ENCODE results near the gene NT5DC3.

The NT5DC3 gene

DNA sequence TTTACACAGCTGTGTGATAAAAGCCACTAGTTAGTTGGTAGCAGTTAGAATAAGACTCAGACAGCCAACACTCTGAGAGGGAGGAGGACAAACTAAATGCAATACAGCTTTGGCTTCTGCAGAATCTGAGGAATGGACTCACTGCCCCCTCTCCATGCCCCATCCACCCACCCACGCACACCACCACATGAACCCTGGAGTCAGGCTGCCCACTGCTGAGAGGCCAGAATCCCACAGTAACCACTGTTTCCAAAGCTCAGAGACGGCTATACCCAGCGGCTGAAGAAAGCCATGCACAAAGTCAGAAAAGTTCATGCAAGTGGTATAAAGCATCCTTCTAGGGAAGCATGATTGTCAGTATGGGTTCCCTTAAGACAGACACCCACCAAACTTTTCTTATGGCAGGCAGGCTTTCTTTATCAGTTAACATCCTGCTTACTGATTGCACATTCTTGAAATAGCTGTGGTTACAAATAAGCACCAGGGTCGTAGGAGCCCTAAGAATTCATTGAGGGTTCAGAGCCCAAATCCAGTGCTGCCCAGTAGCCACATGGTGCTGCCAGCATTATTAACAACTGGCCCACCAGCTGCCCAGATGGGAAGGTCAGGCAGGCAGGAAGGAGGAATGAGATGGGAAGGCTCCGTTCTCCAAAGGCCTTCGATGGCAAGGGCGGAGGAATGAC, 61.5 kb downstream of the NT5DC3 start:
- no peaks in the 10 kb centered on the region for H3K9me3 ChIP-seq (ENCODE audit: control extremely low read depth in 1 of 5, control insufficient read depth in 4 of 5, insufficient read depth in 2 of 5, low read depth in 1 of 5, low read length in 4 of 5)
- CTCF ChIA-PET, result interaction anchor here (0.6 to 1.1 kb wide), 2 partner anchors 8 to 20 kb away, joined by 3 to 8 read pairs; no protein-coding TSS in a partner anchor
- DNase-seq, result no peak
- peaks cover 0 to 33% (median 10%) of the 10 kb centered on the region in 4 experiments for H3K36me3 ChIP-seq (ENCODE audit: control insufficient read depth in 4 of 4, insufficient read depth in 4 of 4, low read length in 3 of 4)
- H3K27ac ChIP-seq (ENCODE audit: insufficient read depth in 1 of 2, low read depth in 1 of 2, low read length in 2 of 2, poor library complexity in 1 of 2, severe bottlenecking in 2 of 2), result no peak overlapping the region
- no peaks in the 10 kb centered on the region for H3K4me1 ChIP-seq (ENCODE audit: control extremely low read depth in 1 of 4, control insufficient read depth in 4 of 4, insufficient read depth in 4 of 4, low read length in 3 of 4)
- POLR2A ChIA-PET, result no interaction called here
- H3K27me3 ChIP-seq (replicated peaks in 2 of 5; ENCODE audit: control insufficient read depth in 4 of 5, insufficient read depth in 5 of 5, low read length in 4 of 5), result no peaks in the 10 kb centered on the region
- whole genome bisulfite sequencing (ENCODE audit: insufficient coverage), result 93% methylated on average over 5 of the region's 7 CpGs
- no peak overlapping the region for H3K4me3 ChIP-seq (ENCODE audit: control insufficient read depth in 1 of 7, extremely low read depth in 1 of 7, insufficient read depth in 4 of 7, low read depth in 2 of 7, low read length in 6 of 7)

DNA sequence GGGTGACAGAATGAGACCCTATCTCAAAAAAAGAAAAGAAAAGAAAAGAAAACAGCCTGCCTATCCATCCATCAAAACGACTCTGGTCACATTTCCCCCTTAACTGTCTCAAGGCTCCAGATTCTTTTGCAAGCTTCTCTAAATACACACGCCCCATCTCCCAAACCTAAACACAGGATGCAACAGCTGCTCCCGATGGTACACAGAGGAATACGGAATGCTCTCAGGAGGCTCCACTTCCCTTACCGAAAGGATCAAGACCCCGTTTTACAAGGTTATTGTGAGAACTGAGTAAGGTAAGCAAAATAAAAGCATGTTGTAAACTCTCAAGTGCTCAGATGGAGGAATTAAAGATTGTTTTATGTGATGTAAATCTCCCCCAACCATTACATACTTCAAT, 62.3 kb downstream of the NT5DC3 start:
- ChIA-PET CTCF (no interaction called here), POLR2A (no interaction called here)
- Histone ChIP-seq H3K4me1 (ENCODE audit: control extremely low read depth in 1 of 4, control insufficient read depth in 4 of 4, insufficient read depth in 4 of 4, low read length in 3 of 4) (no peaks in the 10 kb centered on the region), H3K27me3 (replicated peaks in 2 of 5; ENCODE audit: control insufficient read depth in 4 of 5, insufficient read depth in 5 of 5, low read length in 4 of 5) (no peaks in the 10 kb centered on the region), H3K27ac (ENCODE audit: insufficient read depth in 1 of 2, low read depth in 1 of 2, low read length in 2 of 2, poor library complexity in 1 of 2, severe bottlenecking in 2 of 2) (no peak overlapping the region), H3K9me3 (ENCODE audit: control extremely low read depth in 1 of 5, control insufficient read depth in 4 of 5, insufficient read depth in 2 of 5, low read depth in 1 of 5, low read length in 4 of 5) (no peaks in the 10 kb centered on the region), H3K36me3 (ENCODE audit: control insufficient read depth in 4 of 4, insufficient read depth in 4 of 4, low read length in 3 of 4) (peaks cover 0 to 26% (median 10%) of the 10 kb centered on the region in 4 experiments), H3K4me3 (ENCODE audit: control insufficient read depth in 1 of 7, extremely low read depth in 1 of 7, insufficient read depth in 4 of 7, low read depth in 2 of 7, low read length in 6 of 7) (no peak overlapping the region)
- no peak for DNase-seq
- 100% methylated on average over 4 of the region's 6 CpGs for WGBS (ENCODE audit: insufficient coverage)

DNA sequence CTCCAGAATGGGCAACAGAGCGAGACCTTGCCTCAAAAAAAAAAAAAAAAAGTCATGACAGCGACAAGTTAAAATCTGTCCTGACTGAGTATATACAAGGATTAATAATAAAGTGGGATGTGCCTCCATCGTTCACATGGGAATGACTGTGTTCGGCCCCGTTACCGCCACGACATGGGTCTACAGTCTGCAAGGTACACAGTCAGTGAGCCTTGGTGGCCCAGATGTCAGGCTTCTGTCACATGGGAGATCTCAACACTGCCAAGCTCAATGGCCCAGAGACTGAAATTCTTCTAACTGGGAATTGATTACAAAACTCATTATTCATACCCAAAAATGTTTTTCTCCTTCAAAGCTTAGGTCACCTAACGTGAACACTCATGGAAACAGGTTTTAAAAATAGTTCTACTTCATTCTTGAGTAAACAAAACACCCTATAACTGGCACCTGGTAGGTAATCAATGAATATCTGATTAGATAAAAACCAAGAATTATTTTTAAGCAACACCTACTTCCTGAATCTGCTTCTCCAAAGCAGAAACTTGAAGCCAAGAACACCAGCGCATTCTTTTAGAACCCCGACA, 66.0 kb downstream of the NT5DC3 start:
- DNase-seq, result no peak

DNA sequence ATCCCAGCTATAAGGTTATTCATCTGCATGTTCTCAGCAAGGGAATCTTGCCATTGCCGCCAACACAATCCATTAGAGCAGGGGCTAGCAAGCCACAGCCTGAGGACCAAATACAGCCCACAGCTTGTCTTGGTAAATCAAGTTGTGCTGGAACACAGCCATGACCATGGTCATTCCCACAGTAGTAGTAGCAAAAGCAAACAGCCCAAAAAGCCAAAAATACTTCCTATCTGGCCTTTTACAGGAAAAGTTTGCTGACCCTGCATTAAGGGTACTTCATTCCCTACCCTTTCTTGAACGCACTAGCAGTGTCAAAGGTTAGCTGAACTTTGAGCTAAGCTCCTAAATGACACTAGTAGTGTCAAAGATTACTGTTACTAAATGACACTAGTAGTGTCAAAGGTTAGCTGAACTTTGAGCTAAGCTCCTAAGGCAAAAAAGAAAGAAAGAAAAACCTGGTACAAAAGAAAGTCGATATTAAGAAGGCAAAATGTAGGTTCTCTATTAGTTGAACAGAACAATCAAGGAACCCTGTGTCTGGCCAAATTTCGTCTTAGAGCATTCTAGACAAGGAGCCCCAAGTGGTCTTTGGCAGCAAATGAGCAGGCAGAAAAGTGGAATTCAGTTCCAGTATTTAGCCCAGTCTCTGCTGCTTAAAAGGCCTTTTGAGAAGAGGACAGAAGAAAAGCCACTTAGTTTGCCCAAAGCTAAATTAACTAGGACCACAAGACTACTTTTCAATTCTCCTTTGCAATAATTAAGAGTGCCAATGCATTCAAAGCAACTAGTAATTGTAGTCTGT, 67.7 kb downstream of the NT5DC3 start:
- POLR2A ChIA-PET, result no interaction called here
- DNase-seq, result no peak
- CTCF ChIA-PET, result interaction anchor here (0.6 to 5.7 kb wide), 9 partner anchors 9 to 107 kb away, joined by 3 to 72 read pairs (median 3); no protein-coding TSS in a partner anchor
- Histone ChIP-seq H3K4me1 (ENCODE audit: control extremely low read depth in 1 of 4, control insufficient read depth in 4 of 4, insufficient read depth in 4 of 4, low read length in 3 of 4) (no peaks in the 10 kb centered on the region), H3K9me3 (ENCODE audit: control extremely low read depth in 1 of 5, control insufficient read depth in 4 of 5, insufficient read depth in 2 of 5, low read depth in 1 of 5, low read length in 4 of 5) (no peaks in the 10 kb centered on the region), H3K4me3 (ENCODE audit: control insufficient read depth in 1 of 7, extremely low read depth in 1 of 7, insufficient read depth in 4 of 7, low read depth in 2 of 7, low read length in 6 of 7) (no peak overlapping the region), H3K36me3 (ENCODE audit: control insufficient read depth in 4 of 4, insufficient read depth in 4 of 4, low read length in 3 of 4) (peaks cover 0 to 15% (median 9%) of the 10 kb centered on the region in 4 experiments), H3K27me3 (replicated peaks in 2 of 5; ENCODE audit: control insufficient read depth in 4 of 5, insufficient read depth in 5 of 5, low read length in 4 of 5) (no peaks in the 10 kb centered on the region), H3K27ac (ENCODE audit: insufficient read depth in 1 of 2, low read depth in 1 of 2, low read length in 2 of 2, poor library complexity in 1 of 2, severe bottlenecking in 2 of 2) (no peak overlapping the region)
- WGBS (ENCODE audit: insufficient coverage), result 100% methylated on average over 3 of the region's 4 CpGs

More for the DNA sequence above, 66.0 kb downstream of the NT5DC3 start:
- ChIA-PET CTCF (interaction anchor here (1.1 kb wide), 1 partner anchor 89 kb away, joined by 3 read pairs; no protein-coding TSS in a partner anchor), POLR2A (no interaction called here)
- no peaks in the 10 kb centered on the region for H3K27me3 ChIP-seq (replicated peaks in 2 of 5; ENCODE audit: control insufficient read depth in 4 of 5, insufficient read depth in 5 of 5, low read length in 4 of 5)
- H3K4me1 ChIP-seq (ENCODE audit: control extremely low read depth in 1 of 4, control insufficient read depth in 4 of 4, insufficient read depth in 4 of 4, low read length in 3 of 4), result no peaks in the 10 kb centered on the region
- H3K9me3 ChIP-seq (ENCODE audit: control extremely low read depth in 1 of 5, control insufficient read depth in 4 of 5, insufficient read depth in 2 of 5, low read depth in 1 of 5, low read length in 4 of 5), result no peaks in the 10 kb centered on the region
- no peak overlapping the region for H3K4me3 ChIP-seq (ENCODE audit: control insufficient read depth in 1 of 7, extremely low read depth in 1 of 7, insufficient read depth in 4 of 7, low read depth in 2 of 7, low read length in 6 of 7)
- peaks cover 0 to 20% (median 9%) of the 10 kb centered on the region in 4 experiments for H3K36me3 ChIP-seq (ENCODE audit: control insufficient read depth in 4 of 4, insufficient read depth in 4 of 4, low read length in 3 of 4)
- 91% methylated on average over 6 of the region's 10 CpGs for WGBS (ENCODE audit: insufficient coverage)
- no peak overlapping the region for H3K27ac ChIP-seq (ENCODE audit: insufficient read depth in 1 of 2, low read depth in 1 of 2, low read length in 2 of 2, poor library complexity in 1 of 2, severe bottlenecking in 2 of 2)

DNA sequence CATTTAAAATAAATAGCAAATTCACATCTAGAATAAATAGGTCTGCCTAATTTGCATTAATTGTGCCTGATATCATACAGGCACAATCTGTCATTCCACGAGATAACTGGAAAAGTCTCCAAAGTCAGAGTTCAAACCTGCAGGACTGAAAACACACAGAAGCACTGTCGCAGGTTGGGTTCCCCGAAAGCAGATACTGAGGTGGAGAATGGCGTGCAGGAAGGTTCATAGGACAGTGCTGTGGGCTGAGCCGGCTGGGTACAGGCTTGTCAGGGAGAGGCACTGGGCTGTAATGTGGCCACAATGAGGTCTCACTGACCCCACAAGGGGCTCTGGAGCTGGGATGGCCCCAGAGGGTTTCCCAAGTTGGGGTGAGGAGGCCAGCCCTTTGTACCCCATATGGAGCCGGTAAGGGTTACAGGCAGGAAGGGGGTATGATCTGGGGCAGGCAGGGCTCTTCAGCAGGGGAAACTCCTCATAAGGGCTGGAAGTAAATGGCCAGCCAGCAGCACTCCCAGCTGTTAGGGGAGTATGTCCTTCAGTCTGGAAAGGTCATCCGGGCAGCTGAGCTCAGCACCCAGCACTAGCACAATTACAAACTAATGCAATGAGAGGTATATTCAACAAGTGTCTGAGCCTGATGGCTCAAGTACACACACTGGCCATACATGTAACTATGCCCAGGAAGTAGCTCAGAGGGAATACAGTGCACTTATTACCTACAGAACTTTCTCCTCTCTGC, 68.5 kb downstream of the NT5DC3 start:
- POLR2A ChIA-PET, result no interaction called here
- 92% methylated on average over 6 of the region's 7 CpGs for WGBS (ENCODE audit: insufficient coverage)
- CTCF ChIA-PET, result interaction anchor here (0.6 to 5.7 kb wide), 8 partner anchors 8 to 109 kb away, joined by 3 to 72 read pairs (median 6); no protein-coding TSS in a partner anchor

DNA sequence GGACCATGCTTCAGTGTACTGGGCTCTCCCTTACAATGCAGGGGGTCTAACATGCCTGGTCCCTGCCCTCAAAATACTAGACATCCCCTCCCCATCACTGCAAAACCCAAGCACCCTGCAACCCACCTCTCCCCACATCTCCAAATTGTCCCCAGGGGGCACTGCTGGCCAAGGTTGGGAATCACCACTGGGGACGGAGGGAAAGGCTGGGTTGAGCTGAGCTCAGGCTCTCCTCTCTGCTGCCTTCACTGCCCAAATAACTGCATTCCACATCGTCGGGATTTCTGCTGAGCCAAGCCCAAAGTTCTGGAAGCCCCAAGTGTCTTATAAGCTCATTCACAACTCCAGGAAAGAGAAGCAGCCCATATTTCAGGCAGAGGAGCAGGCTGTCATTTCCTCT, 69.6 kb downstream of the NT5DC3 start:
- ChIA-PET POLR2A (no interaction called here), CTCF (interaction anchor here (0.8 to 5.7 kb wide), 15 partner anchors 9 to 149 kb away, joined by 3 to 72 read pairs (median 6); no protein-coding TSS in a partner anchor)
- Histone ChIP-seq H3K36me3 (ENCODE audit: control insufficient read depth in 4 of 4, insufficient read depth in 4 of 4, low read length in 3 of 4) (peaks cover 0 to 2% (median 0%) of the 10 kb centered on the region in 4 experiments), H3K4me3 (ENCODE audit: control insufficient read depth in 1 of 7, extremely low read depth in 1 of 7, insufficient read depth in 4 of 7, low read depth in 2 of 7, low read length in 6 of 7) (no peak overlapping the region), H3K4me1 (ENCODE audit: control extremely low read depth in 1 of 4, control insufficient read depth in 4 of 4, insufficient read depth in 4 of 4, low read length in 3 of 4) (no peaks in the 10 kb centered on the region), H3K27ac (ENCODE audit: insufficient read depth in 1 of 2, low read depth in 1 of 2, low read length in 2 of 2, poor library complexity in 1 of 2, severe bottlenecking in 2 of 2) (no peak overlapping the region), H3K27me3 (replicated peaks in 2 of 5; ENCODE audit: control insufficient read depth in 4 of 5, insufficient read depth in 5 of 5, low read length in 4 of 5) (no peaks in the 10 kb centered on the region), H3K9me3 (ENCODE audit: control extremely low read depth in 1 of 5, control insufficient read depth in 4 of 5, insufficient read depth in 2 of 5, low read depth in 1 of 5, low read length in 4 of 5) (no peaks in the 10 kb centered on the region)
- 74% methylated on average over 3 of the region's 3 CpGs for WGBS (ENCODE audit: insufficient coverage)
- peak; percentile 28 to 58 (median 50) for DNase-seq

More for the DNA sequence above, 68.5 kb downstream of the NT5DC3 start:
- Histone ChIP-seq H3K9me3 (ENCODE audit: control extremely low read depth in 1 of 5, control insufficient read depth in 4 of 5, insufficient read depth in 2 of 5, low read depth in 1 of 5, low read length in 4 of 5) (no peaks in the 10 kb centered on the region), H3K27ac (ENCODE audit: insufficient read depth in 1 of 2, low read depth in 1 of 2, low read length in 2 of 2, poor library complexity in 1 of 2, severe bottlenecking in 2 of 2) (no peak overlapping the region), H3K27me3 (replicated peaks in 2 of 5; ENCODE audit: control insufficient read depth in 4 of 5, insufficient read depth in 5 of 5, low read length in 4 of 5) (no peaks in the 10 kb centered on the region), H3K4me1 (ENCODE audit: control extremely low read depth in 1 of 4, control insufficient read depth in 4 of 4, insufficient read depth in 4 of 4, low read length in 3 of 4) (no peaks in the 10 kb centered on the region), H3K4me3 (ENCODE audit: control insufficient read depth in 1 of 7, extremely low read depth in 1 of 7, insufficient read depth in 4 of 7, low read depth in 2 of 7, low read length in 6 of 7) (no peak overlapping the region), H3K36me3 (ENCODE audit: control insufficient read depth in 4 of 4, insufficient read depth in 4 of 4, low read length in 3 of 4) (peaks cover 0 to 12% (median 8%) of the 10 kb centered on the region in 4 experiments)
- no peak for DNase-seq
